NCI-H1436 (cell line): ENCODE data around the gene EEF1AKMT4.

Experiments
- DNase-seq: peaks from one replicate; lab custom pipeline; 2025; lab: John Stamatoyannopoulos, UW

The EEF1AKMT4 gene

DNA sequence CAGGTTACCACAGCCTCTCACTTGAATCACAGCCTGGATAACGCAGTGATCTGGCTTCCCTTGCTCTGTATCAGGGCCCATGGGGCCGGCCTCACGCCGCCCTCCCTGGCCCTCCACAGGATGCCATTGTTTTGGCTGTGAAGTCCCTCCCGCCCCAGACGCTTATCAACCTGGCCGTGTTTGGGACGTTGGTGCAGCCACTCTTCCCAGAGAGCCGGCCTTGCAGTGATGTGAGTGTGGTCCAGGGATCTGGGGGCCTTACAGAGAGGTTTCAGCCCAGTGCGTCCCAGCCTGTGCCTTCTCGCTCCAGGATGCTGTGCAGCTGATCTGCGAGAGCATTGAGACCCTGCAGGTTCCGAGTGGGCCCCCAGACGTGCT lies 13.4 kb upstream of the EEF1AKMT4 start:
- no peak for DNase-seq

- no peak for DNase-seq
These were observed 12.8 kb upstream of the EEF1AKMT4 start for GRCh38 chr3:184236636-184237035.

- no peak for DNase-seq
These were observed 12.3 kb upstream of the EEF1AKMT4 start for GRCh38 chr3:184237211-184237610.

DNA sequence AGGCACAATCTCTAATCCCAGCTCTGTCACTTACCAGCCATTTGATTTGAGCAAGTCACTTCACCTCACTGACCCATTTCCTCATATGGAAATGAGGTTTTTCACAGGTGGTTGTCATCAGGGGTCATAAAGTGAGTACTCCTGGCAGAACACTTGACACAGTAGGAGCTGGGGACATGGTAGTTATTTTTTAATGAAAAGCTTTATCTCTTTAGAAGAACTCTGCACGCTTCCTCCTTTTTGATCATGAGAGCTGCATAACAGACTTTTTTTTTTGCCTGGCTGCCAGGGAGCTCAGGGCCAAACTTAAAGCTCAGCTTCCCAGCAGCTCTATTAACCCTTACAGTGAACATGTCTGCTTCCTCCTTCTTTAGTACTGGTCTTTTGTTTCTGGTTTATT lies 11.7 kb upstream of the EEF1AKMT4 start:
- DNase-seq, result no peak

DNA sequence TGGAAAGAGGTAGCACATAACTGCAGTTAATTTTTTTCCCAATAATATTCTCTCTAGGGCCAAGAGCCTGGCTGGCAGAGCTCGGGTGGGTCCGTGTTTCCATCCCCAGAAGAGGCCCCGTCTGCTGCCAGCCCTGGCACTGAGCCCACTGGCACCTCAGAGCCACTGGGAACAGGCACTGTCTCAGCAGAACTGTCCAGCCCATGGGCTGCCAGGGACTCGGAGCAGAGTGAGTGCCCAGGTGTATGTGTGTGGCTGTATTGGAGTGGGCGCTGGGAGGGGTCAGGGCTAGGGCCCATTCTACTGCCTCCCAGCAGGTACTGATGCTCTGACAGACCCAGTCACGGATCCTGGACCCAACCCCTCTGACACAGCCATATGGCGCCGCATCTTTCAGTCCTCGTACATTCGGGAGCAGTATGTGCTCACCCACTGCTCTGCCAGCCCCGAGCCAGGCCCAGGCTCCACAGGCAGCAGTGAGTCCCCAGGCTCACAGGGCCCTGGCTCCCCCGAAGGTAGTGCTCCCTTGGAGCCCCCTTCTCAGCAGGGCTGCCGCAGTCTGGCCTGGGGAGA lies 11.1 kb upstream of the EEF1AKMT4 start:
- no peak for DNase-seq

DNA sequence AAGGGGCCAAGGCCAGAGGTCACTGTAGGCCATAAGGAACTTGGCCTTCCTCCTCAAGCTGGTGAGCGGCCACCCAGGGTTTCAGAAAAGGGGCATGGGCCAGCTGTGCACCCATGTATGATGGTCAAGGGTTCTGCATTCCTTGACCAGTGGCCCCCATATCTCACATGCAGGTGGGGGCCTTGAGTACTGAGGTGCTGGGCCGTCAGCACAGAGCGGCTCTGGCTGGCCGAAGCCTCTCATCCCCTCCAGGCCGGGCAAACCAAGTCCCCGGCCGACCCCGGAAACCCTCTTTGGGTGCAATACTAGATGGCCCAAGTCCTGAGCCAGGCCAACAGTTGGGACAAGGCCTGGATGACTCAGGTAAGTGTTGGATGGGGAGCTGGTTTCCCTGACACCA lies 10.3 kb upstream of the EEF1AKMT4 start:
- DNase-seq, result no peak

DNA sequence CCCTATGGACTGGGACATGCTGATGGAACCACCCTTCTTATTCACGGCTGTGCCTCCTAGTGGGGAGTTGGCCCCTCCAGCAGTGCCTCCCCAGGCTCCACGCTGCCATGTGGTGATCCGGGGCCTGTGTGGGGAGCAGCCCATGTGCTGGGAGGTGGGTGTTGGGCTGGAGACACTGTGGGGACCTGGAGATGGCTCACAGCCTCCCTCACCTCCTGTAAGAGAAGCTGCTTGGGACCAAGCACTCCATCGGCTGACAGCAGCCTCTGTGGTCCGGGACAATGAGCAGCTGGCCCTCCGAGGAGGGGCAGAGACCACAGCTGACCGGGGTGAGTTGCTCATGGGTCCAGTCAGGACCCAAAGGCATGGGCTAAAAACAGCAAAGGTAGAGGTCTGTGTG lies 9.8 kb upstream of the EEF1AKMT4 start:
- no peak for DNase-seq

GRCh38 chr3:184240384-184241140 lies 8.9 kb upstream of the EEF1AKMT4 start:
- no peak for DNase-seq

GRCh38 chr3:184241141-184241446 lies 8.4 kb upstream of the EEF1AKMT4 start:
- no peak for DNase-seq

GRCh38 chr3:184241447-184242296 lies 7.8 kb upstream of the EEF1AKMT4 start:
- peak; percentile 12 for DNase-seq

- DNase-seq, result no peak
These were observed 7.2 kb upstream of the EEF1AKMT4 start for GRCh38 chr3:184242297-184242685.

DNA sequence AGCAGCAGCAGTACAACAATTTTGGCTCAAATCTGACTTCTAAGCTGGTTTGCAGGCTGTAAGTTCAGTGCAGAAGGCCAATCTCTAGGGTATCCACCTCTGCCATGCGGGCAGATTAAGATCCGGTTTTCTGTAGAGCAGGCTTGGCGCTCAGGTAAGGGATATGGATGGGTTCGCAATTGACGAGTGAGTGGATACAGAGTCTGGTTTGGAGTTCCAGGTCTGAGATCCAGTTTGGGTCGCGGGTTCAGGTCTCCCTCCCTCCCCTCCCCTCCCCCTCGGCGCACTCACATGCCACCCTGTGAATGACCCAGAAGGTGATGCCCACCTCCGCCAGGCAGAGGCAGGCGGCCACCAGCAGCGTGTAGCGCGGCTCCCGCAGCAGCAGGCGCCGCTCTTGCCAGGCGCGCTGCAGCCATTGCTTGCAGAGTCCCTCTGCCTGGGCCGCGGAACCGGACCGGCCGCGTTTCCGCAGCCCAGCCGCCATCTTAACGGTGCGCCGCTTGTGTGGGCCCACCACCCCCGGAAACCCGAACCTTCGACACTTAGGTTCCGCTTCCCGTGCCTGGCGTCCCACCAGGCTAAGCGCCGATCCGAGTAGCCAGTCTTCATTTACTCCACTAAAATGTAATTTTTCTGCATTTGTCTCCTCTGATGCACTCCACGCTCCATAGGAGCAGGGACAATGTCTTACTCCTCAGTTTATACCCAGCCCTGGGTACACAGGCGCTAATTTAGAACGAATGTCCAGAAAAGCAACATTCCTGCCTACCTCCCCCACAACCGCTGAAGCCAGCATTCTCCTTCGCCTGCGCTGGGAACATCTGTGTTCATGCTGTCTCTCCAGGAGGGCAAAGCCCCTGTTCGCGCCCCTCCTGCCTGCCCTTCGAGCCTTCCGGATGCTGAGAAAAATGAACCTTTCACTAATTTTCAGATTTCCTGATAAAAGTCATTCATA lies 739 bp upstream of the EEF1AKMT4 start, which contains the start of gene ALG3:
ALG3 (minus strand) TSS at position 509 of the 958 bp plus-strand sequence; CDS start at position 487, 22 bp downstream.
- DNase-seq, result peak; percentile 92

DNA sequence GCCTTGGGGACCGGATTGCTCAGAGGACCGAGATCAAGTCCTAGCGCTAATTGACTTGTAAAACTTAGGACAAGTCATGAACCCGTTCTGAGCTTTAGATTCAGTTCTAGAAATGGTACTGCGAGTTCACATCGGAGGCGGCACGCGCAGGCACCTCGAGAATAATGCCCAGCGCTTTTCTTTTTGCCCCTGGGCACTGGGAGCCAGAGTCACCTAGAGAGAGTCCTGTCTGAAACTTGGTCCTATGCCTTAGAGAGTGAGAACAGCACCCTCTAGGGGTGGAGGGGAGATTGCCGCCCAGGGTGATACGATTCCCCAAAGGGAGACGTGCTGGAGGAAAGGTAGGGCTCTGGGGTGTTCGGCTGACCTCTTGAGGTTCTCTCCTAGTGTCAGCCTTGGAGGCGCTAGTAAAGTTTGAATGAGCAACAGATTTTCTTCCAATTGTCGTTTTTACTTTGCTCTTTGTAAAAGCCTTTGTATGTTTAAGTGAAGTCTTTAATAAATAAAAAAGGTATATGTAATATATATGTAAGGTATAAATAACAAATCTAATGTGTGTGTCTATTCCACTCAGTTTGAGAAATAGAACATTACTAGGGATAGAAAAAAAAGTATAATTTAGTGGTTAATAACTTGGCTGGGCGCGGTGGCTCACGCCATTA lies 826 bp downstream of the EEF1AKMT4 start:
- DNase-seq, result peak; percentile 96

DNA sequence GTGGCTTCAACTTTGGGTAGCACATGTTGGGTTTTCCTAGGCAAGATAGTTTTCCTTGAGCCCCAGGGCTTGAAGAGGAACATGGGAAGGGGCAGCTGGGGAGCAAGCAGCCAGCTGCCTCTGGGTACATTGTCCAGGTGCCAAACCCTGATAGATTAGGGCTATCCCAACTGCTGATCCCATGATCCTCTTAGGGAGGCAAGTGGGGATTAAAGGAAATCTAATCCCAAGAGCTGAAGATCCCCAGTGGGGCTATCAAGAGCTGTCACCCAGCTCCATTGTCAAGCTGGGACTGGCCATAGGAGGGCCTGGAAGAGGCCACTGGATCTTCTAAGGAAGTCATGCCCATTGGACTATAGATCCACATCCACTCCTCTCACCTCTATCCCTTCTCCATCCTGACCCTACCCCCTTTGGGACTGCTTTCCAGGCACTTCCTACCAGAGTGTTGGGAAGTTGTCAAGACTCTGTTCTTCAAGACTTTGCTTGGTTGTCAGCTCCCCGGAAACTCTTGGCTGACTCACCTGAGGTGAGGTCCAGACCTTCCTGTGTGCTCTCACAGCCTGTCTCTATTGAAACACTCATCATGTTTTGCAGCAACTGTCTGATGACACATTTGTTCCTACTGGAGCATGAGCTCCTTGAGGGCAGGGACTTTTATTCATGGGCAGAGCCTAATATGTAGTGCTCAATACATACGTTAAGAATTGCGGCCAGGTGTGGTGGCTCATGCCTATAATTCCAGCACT lies 6.0 kb downstream of the EEF1AKMT4 start:
- no peak for DNase-seq

DNA sequence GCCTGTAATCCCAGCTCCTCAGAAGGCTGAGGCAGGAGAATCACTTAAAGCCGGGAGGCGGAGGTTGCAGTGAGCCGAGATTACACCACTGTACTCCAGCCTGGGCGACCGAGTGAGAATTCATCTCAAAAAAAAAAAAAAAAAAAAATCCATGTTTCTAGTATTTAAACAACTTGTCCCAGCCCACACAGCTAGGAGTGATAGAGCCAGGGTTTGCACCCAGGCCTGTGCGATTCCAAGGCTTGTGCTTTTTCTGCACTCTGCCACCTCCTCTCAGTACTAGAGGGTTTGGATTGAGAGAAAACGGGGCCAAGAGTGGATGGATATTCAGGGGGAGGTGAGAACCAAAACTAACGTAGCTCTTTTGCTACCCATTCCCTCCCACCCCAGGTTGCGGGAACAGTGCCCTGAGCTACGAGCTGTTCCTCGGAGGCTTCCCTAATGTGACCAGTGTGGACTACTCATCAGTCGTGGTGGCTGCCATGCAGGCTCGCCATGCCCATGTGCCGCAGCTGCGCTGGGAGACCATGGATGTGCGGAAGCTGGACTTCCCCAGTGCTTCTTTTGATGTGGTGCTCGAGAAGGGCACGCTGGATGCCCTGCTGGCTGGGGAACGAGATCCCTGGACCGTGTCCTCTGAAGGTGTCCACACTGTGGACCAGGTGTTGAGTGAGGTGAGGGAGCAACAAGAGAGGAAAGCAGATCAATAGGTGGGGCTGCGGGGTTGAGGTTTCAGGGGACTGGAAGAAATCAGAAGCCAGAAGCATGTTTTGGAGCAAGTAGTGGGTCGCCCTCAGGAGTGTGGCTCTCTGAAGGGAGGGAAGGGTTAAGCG lies 7.8 kb downstream of the EEF1AKMT4 start:
- DNase-seq, result no peak

DNA sequence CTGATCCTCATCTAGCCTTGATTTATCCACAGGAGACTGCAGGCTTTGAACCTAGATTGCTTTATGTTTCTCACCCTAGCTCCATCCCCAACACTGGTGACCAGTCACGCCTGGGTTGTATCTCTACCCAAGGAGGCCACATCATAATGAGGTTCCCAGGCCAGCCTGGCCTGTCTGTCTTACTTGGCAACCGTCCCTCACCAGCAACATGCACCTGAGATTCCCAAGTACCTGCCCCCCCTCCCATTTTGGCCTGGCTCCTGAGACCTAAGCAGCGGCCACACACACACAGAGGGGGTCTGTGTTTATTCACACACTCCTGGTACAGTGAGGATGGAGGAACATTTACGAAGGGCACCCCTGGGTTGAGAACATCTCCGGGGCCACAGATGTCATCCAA lies 9.5 kb downstream of the EEF1AKMT4 start:
- no peak for DNase-seq

DNA sequence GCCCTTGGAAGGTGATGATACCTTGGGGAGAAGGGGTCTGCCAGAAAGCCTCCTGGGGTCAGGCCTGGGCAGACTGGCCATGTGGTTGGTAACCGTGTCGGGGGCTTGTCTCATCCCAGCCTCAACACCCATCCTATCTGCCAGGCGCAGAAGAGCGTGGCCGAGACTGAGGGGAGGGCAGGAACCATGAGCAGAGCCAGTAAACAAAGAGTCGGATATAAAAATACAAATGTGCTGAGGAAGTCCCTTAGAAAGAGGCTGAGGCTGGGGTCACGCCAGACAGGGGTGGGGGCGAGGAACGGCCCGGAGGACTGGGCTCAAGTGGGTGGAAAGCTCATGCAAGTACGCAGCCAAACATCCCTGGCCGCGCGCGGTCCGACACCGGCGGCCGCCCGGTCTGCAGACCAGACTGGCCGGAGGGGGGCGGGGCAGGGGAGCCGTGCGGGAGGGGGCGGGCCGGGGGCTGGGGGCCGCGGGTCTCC lies 10.0 kb downstream of the EEF1AKMT4 start:
- DNase-seq, result no peak

DNA sequence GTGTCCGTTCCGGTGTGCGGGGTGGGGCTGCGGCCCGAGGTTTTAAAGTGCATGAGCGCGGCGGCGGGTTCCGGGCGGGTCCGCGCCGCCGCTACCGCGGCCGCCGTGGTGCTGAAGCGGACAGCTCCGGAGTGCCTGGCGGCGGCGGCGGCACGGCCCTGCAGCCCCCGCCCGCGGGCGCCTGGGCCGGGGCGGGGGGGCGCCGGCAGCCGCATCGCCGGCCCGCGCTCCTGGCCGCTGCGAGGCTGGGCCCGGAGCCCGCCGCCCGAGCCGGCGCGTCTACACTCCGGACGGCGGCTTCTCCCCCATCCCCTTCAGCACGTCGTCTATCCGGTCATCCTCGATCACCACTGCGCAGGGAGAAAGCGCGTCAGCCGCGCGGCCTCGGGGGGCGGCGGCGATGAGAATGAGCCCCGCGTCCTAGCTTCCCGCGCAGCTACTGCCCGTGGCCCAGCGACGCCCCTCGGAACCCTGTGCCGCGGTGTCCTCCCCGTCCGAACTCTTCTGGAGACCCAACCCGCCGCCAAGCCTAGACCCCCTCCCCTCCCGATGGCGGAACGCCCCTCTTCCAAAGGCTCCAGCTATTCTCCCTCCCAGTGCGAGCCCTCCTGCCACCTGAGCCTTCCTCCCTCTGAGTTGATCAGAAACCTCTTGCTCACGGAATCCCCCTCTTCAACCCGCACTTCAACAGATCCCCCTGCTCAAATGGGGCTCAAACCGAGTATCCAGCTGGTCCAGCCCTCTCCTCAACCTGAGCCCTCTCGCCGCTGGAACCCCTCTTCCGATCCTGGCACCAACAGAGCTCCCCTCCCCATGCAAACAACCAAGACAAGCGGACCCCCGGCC lies 10.6 kb downstream of the EEF1AKMT4 start:
- peak; percentile 18 for DNase-seq
